GM19372 (cell line): Measurements from ENCODE around the gene HS2ST1.
"Not testable (repeated sequence)": the region's sequence is repeated elsewhere in the genome, so short reads cannot be mapped to it uniquely, and the experiment has no call there.

Experiments used
- ATAC-seq: cut with Tn5 transposase; IDR thresholded peaks from one replicate; pipeline ENCODE4 v1.9.1; 2021; ENCODE audit warnings: mild to moderate bottlenecking, low read depth, moderate library complexity; ENCODE audit not compliant: unreplicated experiment

HS2ST1 gene

DNA sequence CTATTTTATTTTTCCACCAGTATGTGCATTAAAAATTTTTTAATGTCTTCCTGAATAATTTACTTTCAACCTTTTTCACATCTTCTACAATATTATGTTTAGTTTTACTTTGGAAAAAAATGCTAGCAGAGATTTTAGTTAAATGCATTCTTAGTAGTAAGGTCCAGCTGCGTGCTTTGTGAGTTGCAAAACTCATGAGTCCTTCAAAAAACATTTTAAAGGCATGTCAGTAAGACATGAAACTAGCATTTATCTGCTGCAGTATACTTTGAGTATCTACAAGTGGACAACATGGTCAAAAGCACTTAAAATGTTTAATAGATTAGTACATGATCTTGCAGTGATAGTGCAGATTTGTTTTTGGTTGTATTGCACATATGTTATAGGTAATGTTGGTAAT lies 139.0 kb downstream of the HS2ST1 start:
- no peak for ATAC-seq

DNA sequence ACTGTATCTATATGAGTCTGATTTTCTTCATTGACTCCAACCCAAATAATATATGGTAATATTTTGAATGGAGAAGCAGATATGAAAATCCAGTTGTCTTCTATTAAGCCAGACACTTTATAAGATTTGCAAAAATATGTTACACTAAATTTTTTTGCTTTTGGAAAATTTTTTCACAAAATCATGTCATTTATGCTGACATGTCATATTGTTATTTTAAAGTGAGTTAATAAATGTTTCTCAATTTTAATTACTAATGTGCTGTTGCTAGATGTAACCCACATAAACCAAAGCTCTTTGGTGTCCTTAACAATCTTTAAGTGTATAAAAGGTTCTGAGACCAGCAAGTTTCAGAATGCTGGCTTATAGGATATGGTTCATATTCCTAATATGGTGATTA lies 142.5 kb downstream of the HS2ST1 start:
- ATAC-seq: no peak

DNA sequence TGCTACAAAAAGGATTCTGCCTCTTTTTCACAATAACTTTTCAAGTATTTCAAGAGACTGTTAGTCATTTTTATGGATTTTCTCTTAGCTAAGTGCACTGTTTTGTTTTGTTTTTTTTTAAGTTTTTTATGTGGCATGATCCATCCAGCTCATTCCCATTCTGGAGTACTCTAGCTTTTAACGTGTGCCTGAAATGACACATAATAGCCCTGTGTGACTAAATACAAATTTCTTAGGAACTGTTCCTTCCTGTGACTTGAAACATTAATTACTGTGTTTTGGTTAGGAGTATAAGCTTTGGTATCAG lies 143.9 kb downstream of the HS2ST1 start:
- no peak for ATAC-seq

DNA sequence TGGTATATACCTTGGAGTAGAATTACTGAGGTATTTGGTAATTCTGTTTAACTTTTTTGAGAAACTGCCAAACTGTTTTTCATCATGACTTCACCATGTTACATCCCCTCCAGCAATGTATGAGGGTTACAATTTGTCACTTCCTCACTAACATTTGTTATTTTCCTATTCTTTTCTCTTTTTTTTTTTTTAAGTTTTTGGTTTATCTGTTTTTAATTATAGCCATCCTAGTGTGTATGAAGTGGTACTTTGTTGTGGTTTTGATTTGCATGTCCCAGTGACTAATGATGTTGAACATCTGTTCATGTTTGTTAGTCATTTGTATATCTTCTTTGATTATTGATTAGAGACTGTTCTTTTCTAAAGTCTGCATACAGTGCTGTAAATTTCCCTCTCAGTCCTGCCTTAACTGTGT lies 147.3 kb downstream of the HS2ST1 start:
- ATAC-seq: peak; percentile 49

DNA sequence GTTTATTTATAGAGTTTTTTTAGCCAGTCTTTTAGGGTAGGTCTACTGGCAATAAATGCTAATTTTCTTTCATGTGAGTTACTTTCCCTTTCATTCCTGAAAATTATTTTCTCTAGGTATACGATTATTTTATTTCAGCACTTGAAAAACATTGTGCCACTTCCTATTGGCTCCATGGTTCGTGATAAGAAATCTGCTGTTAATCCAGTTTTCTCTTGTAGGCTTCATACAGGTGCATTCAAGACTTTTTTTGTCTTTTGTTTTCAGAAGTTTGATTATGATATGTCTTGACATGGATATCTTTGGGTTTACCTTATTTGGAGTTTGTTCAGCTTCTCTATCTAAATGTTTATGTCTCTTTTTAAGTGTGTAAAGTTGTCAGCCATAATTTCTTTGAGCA lies 148.3 kb downstream of the HS2ST1 start:
- ATAC-seq: no peak

DNA sequence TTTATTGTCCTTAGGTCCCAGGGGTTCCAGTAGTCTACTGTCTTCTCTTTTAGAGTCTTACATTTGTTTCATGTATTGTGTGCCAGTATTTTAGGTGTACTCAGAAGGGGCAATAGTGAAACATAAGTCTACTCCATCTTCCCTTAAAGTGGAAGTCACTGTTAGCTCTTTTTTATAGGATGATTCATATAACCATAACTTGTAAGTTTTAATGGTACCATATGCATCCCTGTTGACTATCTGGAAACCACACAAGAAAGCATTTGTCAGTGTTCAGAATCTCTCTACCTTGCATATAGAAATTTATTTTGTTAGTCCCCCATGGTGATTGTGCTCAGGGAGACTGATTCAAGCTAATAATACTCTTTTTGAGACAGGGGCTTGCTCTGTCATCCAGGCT lies 149.9 kb downstream of the HS2ST1 start:
- no peak for ATAC-seq

DNA sequence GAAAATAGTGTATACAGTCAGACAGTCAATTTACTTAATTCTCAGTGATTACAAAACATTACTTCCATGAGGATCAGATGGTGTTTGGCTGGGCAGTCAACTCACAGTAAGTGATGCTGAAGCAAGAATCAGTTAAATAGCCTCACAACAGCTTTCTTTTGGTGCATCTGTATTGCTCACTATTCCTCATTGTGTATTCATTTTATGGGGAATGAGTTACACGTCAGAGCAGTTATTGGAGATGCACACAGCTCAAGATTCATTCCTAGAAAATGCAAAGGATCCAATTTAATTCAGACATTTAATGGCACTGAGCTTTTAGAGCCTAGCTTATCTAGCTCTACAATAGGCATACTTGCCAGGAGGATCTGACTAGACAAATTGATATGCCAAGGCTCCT lies 150.6 kb downstream of the HS2ST1 start:
- ATAC-seq: no peak

DNA sequence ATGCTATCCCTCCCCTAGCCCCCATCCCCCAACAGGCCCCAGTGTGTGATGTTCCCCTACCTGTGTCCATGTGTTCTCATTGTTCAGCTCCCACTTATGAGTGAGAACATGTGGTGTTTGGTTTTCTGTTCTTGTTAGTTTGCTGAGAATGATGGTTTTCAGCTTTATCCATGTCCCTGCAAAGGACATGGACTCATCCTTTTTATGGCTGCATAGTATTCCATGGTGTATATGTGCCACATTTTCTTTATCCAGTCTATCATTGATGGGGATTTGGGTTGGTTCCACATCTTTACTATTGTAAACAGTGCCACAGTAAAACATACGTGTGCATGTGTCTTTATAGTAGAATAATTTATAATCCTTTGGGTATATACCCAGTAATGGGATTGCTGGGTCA lies 152.3 kb downstream of the HS2ST1 start:
- not testable (repeated sequence) for ATAC-seq

DNA sequence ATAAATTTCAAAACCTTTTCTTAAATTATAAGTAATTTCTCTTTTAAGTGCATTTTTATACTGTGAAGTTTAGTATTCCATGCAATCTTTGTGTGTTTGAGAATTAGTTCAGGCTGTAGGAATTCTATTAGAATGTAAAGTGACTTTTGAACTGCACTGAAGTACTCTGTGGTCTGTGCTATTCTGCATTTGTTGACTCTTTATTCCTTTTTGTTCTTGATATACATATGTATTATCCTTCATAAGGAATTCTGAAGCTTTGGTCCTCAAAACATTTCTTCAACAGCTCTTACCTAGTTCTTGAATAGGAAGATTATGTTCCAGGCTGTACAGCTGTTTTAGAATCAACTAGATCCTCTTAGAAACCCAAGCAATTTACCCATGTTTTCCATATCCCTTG lies 158.0 kb downstream of the HS2ST1 start:
- no peak for ATAC-seq

DNA sequence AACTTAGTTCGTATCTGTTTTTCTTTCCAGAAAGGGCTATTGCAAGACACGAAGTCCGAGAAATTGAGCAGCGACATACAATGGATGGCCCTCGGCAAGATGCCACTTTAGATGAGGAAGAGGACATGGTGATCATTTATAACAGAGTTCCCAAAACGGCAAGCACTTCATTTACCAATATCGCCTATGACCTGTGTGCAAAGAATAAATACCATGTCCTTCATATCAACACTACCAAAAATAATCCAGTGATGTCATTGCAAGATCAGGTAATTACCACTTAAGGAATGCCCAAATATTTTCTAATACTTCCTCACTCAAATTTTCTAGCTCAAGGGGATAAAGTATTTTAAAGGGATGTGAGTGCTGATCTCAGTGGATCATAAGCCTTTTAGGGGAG lies 158.5 kb downstream of the HS2ST1 start:
- ATAC-seq: no peak

DNA sequence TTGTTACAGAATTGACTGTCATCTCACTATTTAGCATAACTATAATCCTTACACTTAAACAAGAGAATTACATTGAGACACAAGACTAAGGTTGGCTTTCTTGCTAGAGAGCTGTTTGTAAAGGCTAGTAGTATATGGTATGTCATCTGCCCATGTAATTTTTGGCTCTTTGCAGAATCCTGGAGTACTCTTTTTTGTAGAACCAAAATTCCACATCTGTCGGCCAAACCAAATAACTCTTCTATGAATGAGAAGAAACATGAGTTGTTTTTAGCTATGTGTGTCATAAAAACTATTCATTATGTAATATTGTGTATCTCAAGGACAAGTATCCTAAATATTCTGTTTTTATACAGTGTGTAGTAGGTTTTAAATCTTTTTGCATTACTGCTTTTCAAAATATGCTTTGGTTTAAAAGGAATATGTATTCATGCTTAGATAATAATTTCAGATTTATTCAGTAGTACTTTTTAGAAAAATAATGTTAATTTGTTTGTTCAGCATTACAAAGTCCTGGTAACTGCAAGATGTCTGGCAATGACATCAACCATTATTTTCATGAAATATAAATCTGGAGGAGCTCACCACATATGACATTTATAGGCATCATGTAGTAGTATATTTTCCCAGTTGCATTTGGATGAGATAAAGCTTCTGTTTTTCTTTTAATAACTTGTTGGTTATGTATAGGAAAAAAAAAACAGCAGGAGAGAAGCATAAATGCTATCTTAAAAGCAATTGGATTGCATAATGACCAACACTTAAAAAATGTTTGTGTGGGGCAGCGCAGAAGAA lies 159.8 kb downstream of the HS2ST1 start:
- ATAC-seq: no peak

DNA sequence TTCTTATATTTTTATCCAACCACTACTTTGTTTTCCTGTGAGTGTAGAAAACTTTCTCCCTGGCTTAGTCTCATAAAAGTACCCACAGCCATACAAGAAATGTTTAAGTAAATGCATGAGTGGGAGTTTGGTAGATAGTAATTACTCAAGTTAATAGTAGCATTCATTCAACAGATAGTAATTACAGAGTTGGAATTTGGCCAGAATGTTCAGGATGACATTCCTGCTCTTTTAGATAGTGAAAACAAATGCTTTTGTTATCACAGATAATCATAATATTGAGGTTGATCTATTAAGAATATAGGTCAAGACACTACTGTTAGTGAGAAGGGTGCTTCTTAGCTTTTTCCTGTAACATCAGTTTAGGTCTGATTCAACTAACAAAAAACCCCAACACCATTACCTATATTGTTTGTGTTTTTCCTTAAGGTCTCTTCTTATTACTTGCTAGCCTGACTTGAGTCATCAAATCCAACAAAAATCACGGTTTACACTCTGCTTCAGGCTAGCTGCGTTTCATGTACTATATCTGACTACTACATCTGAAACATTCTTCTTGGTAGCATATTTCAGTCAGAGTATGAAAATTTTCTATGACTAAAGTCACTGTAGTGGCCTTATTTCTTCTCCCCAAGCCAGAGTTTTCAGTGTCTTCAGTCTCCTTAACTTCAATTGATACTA lies 163.7 kb downstream of the HS2ST1 start:
- no peak for ATAC-seq

DNA sequence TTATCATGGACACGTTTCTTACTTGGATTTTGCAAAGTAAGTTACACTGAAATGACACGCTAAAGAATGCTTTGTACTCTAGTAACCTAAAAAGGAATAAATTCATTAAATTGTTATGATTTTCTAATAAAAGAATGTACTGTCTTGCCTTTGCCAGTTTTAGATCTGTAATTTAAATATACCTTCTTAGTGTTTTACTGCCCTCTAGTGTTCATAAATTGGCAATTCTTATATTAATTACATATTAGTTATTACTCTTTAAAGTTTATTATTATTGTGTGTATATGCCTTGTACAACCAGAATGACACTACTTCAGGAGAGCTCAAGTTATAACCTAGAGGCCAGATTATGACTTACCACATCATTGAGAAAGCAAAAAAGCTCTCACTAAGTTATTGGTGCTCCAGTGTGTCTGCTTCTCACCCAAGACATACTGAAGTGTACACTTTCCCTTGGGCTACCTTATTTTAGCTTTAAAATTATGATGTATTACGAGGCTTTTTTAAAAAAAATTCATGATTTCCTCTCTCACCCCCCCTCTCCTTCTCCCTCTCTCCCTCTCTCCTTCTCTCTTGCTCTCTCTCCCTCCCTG lies 169.9 kb downstream of the HS2ST1 start:
- ATAC-seq: no peak

DNA sequence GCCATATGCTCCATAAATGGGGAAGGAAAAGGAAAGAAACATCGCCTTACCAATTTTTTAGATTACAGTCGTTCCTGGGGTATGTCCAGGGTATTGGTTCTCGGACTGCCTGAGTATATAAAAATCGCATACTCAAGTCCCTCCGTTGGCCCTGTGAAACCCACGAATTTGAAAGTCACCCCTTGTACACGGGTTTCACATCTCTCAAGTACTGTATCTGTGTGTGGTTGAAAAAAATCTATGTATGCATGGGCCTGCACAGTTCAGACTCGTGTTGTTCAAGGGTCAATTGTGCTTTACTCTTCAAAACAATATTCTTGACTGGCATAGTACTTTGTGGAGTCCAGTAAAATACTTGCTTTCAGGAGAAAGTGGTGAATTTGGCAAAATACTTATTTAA lies 171.7 kb downstream of the HS2ST1 start:
- no peak for ATAC-seq

DNA sequence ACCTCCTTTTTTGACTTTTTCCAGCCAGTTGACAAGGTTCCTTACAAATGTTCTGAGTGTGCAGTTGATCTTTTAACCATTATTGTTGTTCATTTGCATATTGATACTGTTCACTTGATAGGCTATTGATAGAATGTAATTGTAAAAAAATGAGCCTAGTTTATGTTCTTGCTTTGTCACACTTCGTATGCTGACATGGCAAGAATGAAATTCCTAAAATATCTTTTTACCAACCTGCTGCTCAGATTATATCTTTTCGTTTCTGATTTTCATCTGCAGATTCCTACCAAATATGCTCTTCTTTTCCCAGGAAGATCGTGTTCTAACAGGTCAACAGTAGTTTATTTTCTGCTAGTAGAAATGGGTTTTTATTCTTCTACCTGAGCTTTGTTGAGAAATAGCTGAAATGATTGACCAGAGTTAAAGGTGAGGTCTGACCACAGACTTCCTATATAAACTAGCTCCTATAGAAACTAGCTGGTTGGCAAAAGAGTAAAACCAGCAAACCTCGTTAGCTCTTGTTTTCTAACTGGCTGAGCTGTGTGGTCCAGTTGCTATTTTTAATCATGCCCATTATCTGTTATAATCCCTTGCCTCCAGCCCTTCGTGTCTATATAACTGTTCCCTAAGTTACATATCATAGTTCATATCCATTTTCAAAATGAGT lies 174.8 kb downstream of the HS2ST1 start:
- no peak for ATAC-seq

DNA sequence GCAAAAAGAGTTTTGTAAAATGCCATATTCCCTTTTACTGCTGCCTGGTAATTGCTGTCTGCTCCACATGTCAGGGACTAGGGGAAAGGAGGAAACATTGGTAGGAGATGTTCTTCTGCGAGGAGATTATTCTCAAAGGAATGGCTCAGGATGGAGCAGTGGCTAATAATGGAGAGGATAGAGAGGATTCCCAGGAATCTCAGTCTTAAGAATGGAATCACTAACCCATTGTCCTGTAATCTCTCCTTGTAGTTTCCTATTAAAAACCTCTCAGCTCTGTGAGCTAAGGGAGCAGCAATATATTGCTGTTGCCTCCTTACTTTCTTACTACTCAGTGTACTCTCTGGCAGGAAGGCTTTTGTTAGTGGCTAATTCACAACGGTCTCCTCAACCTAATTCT lies 175.4 kb downstream of the HS2ST1 start:
- no peak for ATAC-seq

DNA sequence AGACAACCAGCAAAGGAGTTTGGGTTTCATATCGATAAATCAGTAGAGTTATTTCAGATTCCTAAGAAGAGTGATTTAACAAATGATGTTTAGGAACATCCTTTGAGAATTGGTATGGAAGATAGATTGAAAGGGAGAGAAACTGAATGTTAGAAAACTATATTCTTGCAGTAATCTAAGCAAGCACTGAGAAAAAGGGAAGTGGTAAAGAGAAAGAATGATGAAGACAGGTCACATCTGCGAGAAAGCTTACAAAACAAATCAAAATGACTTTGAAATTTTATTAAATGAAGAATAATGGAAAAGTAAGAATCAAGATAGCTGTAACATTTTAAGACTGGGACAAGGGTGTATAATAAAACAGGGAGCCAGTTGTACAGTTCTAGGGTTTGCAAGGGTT lies 177.0 kb downstream of the HS2ST1 start:
- no peak for ATAC-seq

DNA sequence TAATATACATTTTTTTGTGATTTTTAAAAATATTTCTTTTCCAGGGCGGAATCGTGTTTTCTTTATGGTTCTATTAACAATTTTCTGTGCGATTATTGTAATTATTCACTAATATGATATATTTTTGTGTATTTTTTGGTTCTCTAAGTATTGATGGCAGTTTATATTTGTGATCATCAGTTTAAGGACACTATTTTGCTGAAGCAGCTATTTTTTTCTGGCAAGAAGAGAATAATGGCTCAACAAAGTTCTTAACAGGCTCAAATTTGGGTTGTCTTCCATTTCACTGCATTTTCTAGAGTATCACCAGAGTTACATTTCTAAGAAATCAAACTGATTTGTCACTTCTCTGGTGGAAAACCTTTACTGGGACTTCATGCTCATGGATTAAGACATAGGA lies 178.4 kb downstream of the HS2ST1 start:
- ATAC-seq: no peak

DNA sequence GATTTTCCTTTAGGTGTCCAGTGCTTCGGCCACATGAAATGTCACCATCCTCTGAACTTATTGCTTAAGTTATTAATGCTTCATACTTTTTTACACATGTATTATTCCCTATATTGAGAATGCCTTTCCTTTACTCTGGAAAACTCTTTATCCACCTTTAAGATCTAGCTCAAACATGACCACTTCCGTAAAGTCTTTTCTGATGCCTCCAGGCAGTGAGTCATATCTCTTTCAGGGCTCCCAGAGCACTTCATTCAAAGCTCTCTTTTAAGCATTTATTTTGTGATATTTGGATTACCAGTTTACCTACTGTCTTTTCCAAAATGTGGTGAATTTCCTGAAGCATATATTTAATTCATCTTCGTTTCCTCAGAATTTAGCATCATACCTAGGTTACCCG lies 178.9 kb downstream of the HS2ST1 start:
- no peak for ATAC-seq

DNA sequence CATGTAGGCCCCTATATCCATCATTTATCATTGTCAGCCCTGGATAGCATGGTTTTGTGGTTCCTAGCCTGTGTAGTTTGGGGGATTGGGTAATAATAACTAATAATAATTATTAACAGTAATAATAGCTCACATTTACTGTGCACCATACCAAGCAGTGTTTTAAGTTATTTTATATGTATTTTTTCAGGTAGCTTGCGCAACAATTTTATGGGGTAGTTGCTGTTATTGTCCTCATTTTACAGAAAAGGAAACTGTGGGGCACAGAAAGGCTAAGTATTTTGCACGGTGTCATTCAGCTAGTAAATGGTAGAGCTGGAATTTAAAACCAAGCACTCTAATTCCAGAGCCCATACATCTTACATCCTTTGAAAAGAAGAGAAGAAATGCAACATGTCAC lies 179.8 kb downstream of the HS2ST1 start:
- no peak for ATAC-seq

DNA sequence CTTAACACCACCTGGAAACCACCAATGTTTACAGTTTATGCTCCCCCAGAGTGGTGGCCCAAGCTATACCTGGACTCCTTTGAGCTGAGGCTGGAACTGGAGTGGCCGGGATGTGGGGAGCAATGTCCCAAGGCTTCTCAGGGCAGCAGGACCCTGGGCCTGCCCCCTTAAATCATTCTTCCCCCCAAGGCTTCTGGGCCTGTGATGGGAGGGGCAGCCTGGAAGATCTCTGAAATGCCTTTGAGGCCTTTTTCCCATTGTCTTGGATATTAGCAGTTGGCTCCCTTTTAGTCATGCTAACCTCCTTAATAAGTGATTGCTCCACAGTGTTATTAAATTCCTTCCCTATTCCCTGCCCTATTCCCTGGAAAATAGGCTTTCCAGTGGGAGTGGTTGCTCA lies 185.8 kb downstream of the HS2ST1 start:
- ATAC-seq: no peak

DNA sequence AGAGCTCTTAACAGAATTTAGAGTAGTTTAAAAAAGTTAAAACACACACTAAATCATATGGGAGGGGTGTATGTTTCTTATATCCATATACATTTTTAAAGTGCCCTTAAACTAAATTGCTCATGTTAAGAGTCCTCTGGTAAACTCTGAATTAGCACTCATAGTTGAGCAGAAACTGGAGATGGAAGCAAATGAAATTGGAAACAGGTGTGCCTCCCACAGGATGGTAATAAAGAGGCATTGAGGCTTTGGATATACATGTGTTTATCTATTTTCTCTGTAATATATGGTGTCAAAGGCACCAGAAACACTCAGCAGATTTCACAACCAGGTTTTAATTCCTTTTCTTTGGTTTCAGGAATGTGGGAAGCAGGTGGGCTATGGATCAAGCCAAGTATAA lies 188.6 kb downstream of the HS2ST1 start:
- no peak for ATAC-seq
